ENCODE measurements around the gene MACROD2. TPM values are rescaled to one million over a fixed set of nuclear protein-coding genes. Genes with fewer than 3 reads are reported as not detected.

MACROD2 gene
- total and polyA plus RNA-seq, 9 donors = 3.7 to 25.5 (median 7.8) TPM

DNA sequence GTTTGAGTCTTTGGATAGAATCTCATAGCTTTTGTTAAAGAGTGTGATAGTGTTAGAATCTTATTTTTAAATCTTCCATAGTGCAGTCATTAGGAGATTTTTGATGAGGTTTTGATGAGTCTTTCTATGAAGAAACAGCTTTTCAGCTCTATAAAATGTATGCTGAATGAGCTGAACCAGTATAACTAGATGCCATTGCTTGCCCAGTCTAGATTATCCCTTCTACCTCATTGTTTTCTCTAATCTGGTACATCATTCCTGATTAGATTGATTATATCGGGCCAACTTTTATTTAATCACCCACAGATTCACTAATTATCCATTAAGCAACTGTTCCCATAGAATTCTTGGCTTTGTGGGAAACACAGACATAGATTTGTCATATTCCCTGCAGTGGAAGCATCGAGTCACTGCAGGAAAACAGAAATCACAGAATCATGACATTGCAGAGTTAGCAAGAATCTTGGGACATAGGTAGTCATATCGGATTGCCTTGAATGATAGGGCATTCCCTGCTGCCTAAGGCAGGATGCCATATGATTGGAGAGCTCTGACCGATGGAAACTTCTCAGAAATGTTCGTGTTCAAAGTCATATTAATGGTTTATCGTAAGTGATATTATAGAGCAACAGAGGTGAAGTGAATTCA lies 1224.8 kb downstream of the MACROD2 start:
- TF ChIP-seq EP300 (IDR thresholded peaks at IDR 0.05) = no peak
- no peak for TF ChIP-seq POLR2A (IDR thresholded peaks at IDR 0.05)
- no peak for TF ChIP-seq CTCF (IDR thresholded peaks at IDR 0.05)
- WGBS, 3 donors = 76 to 80% (median 76%) methylated on average over 6 of the region's 6 CpGs
- Histone ChIP-seq H3K27me3 (no peaks in the 10 kb centered on the region), H3K36me3 (no peaks in the 10 kb centered on the region), H3K27ac (no peak overlapping the region), H3K9me3 (no peaks in the 10 kb centered on the region), H3K4me1 (ENCODE audit: insufficient read depth) (no peaks in the 10 kb centered on the region), H3K4me3 (no peak overlapping the region)
- no peak for DNase-seq
- intact Hi-C loops (cut with DNase I) = no loop called here

DNA sequence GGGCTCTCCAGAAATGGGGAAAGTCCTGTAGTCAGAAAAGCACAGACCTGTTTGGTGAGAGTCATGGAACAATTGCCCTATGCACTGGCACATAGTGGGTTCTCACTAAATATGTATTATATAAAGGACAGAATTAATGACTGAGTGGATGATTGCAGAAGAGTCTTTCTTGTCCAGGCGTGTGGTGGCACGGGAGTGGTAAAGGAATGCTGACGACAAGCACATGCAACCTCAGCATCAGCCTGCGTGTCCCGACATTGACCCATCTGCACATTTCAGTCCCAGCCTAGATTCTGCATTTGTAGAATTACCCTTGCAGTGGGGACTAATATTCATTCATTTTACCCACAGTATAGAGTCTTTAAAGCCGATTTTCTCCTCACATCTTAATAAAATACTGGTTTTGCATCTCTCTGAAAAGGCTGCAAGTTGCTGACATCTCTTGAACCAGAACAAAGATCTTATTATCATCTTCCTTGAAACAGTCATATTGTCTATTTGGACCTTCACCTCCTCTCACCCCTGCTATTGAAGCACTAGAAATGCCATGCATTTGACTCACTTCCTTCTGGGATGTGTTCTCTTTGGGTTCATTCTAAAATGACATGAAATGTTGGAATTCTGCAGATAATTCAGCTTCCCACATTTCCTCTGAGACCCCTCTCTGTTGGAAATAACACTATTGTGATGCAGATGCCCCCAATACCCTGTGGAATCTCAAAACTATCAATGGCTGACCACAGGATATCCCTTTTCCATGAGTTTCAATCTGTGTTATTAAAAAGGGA lies 1225.7 kb downstream of the MACROD2 start:
- 90 to 93% (median 92%) methylated on average over 6 of the region's 6 CpGs for whole genome bisulfite sequencing, 3 donors
- DNase-seq = no peak
- TF ChIP-seq CTCF (IDR thresholded peaks at IDR 0.05) (no peak), POLR2A (IDR thresholded peaks at IDR 0.05) (no peak), EP300 (IDR thresholded peaks at IDR 0.05) (no peak)
- intact Hi-C loops (cut with DNase I) = no loop called here
- no peak overlapping the region for H3K27ac ChIP-seq
- H3K36me3 ChIP-seq = no peaks in the 10 kb centered on the region
- no peaks in the 10 kb centered on the region for H3K27me3 ChIP-seq
- no peaks in the 10 kb centered on the region for H3K4me1 ChIP-seq (ENCODE audit: insufficient read depth)
- no peak overlapping the region for H3K4me3 ChIP-seq
- no peaks in the 10 kb centered on the region for H3K9me3 ChIP-seq

DNA sequence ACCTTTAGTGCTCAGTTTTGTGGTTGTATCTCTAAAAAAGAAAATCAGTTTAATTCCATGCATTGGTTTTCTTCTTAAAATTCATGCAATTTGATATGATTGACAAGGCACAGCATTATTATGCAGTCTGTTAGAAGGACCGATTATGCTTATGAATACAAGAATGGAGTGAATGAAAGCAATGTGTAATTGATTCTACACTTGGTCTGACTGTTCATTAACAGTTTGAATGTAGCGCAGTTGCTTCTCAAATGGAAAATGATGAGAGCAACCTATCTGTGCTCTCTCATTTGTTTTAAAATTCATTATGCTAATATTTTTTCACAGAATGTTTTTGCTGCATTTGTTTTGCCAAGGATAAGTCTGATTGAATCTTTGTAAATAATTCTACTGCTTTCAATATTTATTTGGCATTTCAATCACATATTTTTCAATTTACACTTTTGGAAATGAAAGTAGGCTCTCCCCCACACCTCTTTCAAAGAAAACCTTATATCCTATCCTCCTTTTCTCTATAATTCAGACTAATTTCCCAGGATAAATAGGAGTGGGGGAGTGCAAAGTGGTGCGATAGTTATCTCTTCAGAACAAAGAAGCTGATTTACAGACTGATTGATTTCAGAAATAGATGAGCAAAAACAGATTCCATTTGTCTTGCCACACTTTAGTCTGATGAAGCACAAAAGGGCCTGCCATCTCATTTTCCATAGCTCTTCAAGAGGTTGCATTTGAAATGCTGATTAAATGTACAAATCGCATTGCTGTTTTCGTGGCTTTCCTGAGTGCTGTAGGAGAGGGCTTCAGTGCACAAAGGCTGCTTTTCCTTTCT lies 1227.4 kb downstream of the MACROD2 start:
- TF ChIP-seq EP300 (IDR thresholded peaks at IDR 0.05) (no peak), CTCF (IDR thresholded peaks at IDR 0.05) (no peak), POLR2A (IDR thresholded peaks at IDR 0.05) (no peak)
- 76 to 82% (median 77%) methylated on average over 5 of the region's 5 CpGs for WGBS, 3 donors

GRCh38 chr20:15224199-15224598 lies 1228.9 kb downstream of the MACROD2 start:
- H3K4me1 ChIP-seq (ENCODE audit: insufficient read depth) = no peaks in the 10 kb centered on the region
- intact Hi-C loops (cut with DNase I) = no loop called here
- no peak for TF ChIP-seq POLR2A (IDR thresholded peaks at IDR 0.05)
- TF ChIP-seq EP300 (IDR thresholded peaks at IDR 0.05) = no peak
- no peak for TF ChIP-seq CTCF (IDR thresholded peaks at IDR 0.05)
- no peaks in the 10 kb centered on the region for H3K27me3 ChIP-seq
- no peak overlapping the region for H3K27ac ChIP-seq
- WGBS, 3 donors = 88 to 96% (median 88%) methylated on average over 2 of the region's 2 CpGs
- DNase-seq = no peak
- H3K4me3 ChIP-seq = no peak overlapping the region
- no peaks in the 10 kb centered on the region for H3K36me3 ChIP-seq
- no peaks in the 10 kb centered on the region for H3K9me3 ChIP-seq

More for the DNA sequence above, 1227.4 kb downstream of the MACROD2 start:
- Histone ChIP-seq H3K4me3 (no peak overlapping the region), H3K9me3 (no peaks in the 10 kb centered on the region), H3K36me3 (no peaks in the 10 kb centered on the region), H3K27ac (no peak overlapping the region), H3K27me3 (no peaks in the 10 kb centered on the region), H3K4me1 (ENCODE audit: insufficient read depth) (no peaks in the 10 kb centered on the region)
- intact Hi-C loops (cut with DNase I) = no loop called here
- DNase-seq = no peak

Data from ovary (tissue), 9 donors.